ACHN (cell line): ENCODE measurements around the gene SORCS1.
"Not testable (repeated sequence)": the region's sequence is repeated elsewhere in the genome, so short reads cannot be mapped to it uniquely, and the experiment has no call there.

Experiments
- DNase-seq: peaks from one replicate; pipeline ENCODE4 v3.0.0-alpha.2; 2015
- in situ Hi-C: cut with HindIII; loops from 2 replicates; pipeline ENCODE4 v1.10.0; 2017; ENCODE audit warnings: low sequenced_read_pairs, low pct_ligation_motif_present, low pct_unique_long_range_greater_than_20kb

The SORCS1 gene

DNA sequence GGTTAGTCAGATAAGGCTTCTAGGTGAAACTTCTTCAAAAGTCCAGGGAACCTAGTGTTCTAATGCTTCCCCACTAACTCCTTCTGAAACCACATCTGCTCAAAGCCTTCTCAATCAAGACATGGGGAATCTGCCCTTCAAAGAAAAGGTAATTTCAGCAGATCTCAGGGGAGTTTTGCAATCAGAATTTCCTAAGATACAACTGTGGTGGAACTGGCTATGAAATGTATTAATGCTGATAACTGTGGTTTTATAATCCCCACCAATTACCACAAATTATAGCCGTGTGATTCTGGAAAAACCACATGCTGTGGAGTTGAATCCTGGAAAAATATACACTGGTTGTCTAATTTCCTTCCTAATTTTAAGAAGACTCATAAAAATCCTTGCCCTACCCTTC lies 233.8 kb downstream of the SORCS1 start:
- in situ Hi-C loops: no loop called here
- no peak for DNase-seq

DNA sequence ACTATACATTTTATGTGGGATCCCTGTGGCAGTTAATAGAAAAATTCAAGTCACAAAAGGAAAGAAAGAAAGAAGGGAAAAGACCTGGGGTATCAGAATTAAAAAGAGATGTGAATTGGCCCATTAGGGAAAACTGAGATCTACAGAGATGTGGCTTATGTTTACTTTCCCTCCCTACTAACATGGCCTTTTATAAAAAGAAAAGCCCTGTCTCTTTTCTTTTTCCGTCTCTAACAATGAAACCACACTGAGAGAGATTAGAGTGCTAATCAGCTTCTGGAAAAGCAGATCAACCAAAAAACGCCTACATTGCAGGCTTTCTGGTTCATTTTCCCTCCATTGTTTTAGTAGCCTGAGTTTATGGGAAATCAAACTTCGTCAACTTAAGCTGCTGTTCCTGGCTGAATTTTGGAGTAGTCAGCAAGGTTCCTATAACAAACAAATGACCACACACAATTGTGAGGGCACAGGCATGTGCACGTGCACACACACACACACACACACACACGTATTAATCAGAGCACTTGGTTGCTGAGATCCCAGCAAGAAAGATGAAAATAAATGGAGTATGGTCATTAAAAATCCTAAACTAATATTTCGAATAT lies 235.1 kb downstream of the SORCS1 start:
- no peak for DNase-seq
- in situ Hi-C loops: no loop called here

DNA sequence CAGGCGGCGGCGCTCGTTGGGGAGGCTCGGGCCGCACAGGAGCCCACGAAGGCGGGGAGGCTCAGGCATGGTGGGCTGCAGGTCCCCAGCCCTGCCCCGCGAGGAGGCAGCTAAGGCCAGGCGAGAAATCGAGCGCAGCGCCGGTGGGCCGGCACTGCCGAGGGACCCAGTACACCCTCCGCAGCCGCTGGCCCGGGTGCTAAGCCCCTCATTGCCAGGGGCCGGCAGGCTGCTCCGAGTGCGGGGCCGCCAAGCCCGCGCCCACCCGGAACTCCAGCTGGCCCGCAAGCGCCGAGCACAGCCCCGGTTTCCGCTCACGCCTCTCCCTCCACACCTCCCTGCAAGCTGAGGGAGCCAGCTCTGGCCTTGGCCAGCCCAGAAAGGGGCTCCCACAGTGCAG lies 236.4 kb downstream of the SORCS1 start:
- in situ Hi-C loops, DNase-seq: not testable (repeated sequence)

DNA sequence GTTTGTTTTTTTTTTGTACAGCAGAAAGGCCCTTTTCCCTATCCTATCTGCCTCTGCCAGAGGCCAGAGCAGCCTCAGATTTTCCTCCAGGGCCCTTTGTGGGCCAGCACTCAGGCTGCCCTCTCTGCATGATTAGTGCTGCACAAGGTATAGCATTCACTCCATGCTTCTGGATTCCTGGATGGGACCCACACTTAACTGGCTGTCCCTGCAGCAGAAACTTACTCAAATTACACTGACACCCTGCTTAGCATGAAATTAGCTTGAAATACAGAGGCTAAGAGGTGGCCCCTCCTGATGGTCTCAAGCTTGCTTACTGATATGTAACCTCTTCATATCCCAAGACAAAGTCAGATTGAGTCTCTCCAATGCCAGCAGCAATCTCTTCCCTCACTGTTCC lies 239.3 kb downstream of the SORCS1 start:
- DNase-seq: no peak
- in situ Hi-C loops: no loop called here

DNA sequence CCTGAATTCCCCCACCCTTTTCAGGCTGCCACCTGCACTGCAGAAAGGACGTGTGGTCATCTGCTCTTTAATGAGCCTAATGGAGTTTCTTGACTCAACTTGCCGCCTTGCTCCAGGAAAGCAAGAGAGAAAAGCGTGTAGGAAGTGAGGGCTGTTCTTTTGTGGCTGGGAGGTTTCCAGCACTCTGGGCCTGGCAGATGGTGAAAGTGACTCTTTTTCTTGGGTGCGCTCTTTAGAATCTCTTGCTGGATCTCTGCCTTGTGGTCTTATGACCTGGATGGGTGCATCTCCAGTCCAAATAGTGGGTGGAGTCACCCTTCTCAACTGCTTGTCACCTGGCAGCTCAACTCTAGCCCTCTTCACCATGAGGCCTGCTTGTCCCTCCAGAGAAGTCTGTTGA lies 244.0 kb downstream of the SORCS1 start:
- DNase-seq: no peak
- in situ Hi-C loops: no loop called here

DNA sequence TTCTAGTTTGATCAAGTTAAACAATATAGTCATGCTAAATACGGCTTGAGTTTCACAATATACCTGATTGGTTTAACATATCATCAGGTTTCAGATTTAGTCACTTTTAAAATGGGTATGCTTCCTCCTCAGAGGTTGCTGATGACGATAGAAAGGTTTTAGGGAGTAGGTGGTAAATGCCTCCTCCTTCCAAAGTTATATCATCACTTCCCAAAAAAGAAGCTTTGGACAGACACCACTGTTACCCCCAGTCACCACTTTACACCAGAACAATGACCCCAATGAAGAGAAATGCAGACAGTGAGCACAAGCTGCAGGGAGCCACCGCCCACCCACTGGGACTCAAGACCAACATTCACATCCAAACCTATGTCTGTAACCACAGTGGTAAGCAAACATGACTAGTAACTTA lies 244.6 kb downstream of the SORCS1 start:
- DNase-seq: no peak
- in situ Hi-C loops: no loop called here

DNA sequence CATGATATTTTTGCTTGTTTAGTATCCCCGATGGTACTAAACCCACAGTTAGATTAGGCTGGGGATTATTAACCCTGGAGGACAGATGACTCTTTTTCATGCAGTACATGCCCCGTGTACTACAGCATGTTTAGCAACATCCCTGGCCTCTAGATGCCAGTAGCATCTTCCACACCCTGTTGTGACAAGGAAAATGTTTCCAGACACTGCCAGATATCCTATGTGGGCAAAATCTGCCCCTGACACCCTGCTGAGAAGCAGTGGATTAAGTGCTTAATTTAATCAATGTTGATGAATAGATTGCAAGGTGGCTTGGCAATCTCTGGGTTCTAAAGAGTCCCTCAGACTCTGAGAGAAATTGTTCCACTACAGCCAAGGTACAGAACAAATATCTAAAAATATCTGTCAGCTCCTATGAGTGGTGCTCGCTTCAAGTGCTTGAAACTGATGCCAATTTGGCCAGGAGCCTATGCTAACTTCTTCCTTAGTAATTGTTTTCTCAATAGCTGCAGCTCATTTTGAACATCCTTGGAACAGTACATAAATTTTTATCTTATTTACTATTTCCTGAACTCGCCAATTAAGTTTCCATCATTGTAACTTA lies 247.0 kb downstream of the SORCS1 start:
- DNase-seq: no peak
- in situ Hi-C loops: no loop called here

DNA sequence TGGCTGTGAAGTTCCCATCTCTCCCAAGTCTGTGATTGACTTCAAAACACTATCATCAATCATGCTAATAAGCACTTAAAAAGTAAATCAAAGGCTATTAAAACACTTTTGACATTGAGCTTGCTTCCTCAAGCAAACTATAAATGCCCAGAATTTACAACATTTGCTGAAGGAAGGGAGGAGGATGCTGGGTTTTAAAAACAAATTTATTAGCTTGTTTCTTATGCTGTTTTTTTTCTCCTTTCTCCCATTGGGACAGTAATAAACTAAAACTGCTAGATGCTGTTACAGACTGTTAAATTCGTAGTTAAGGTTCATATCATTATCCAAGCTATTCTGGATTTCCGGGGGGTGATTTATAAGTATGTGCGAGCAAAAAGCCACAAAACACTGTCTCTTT lies 250.5 kb downstream of the SORCS1 start:
- in situ Hi-C loops: no loop called here

DNA sequence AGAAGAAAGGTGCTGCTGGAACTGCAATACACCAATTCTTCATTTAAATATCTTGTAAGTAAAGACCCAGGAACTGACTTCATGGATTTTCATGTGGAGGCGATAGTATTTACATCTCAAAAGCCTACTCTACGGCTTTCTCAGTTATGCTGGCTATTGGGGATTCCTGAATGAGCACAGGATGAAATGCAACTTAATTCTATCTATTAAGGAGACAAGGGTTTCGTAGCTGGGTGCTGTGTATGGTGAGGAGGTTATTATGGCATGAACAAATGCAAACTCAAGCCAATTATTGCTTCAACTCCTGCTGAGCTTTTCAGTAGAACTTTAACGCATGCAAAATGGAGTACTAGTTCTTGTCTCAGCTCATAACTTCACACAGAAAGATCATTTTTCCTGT lies 251.2 kb downstream of the SORCS1 start:
- DNase-seq: no peak
- in situ Hi-C loops: no loop called here

More for the DNA sequence above, 250.5 kb downstream of the SORCS1 start:
- DNase-seq: no peak

DNA sequence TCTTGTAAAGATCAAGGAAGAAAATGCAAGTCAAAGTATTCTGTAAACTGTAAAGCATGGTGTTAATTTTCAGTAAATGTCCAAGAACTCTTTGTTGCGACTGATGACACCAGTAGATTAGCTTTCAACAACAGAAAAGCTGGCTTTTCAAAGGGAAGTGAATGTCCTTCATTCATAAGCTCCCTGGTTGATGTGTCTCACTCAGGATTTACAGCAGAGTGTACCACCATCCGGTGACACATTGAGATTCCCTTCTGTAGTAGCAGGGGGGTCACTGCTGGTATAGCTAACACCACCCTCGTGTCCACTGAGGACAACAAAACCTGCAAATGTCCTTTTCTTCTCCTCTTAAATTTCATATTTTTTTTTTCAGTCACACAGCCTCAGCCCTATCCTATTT lies 253.4 kb downstream of the SORCS1 start:
- DNase-seq: no peak
- in situ Hi-C loops: no loop called here

DNA sequence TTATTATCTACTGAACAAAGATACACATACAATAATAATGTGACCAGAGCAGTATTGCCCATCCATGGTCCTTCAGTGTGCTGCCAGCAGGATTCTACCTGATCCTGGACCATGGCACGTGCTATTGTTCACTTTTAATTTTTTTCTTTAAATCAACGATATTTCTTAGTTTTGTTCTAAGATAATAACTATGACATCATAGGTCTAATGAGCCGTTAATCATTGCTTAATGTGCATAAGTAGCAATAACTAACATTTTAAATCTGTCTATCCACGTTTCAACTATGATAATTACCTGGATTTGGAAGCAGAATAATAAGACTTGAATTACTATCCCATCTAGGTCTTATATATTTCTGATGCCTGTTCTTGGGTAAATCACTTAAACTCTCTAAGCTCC lies 253.8 kb downstream of the SORCS1 start:
- in situ Hi-C loops: no loop called here

DNA sequence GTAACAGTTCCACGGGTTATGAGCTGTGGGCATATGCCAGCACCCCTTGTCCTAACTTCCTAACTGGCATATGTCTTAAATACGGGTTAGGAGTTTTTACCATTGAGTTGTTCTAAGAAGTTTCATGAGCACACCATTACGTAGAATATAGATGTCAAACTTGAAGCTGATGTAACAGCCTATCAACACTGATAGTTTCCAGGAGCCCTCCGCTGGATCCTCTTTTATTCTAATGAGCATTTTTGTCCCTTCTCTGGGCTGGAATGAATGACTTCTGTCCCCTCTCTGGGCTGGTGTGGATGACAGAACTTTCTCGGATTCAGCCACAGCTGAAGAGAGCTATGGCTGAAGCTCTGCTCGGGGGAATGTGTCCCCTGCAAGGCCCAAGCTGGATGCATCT lies 256.3 kb downstream of the SORCS1 start:
- no peak for DNase-seq
- in situ Hi-C loops: no loop called here

More for the DNA sequence above, 253.8 kb downstream of the SORCS1 start:
- no peak for DNase-seq

DNA sequence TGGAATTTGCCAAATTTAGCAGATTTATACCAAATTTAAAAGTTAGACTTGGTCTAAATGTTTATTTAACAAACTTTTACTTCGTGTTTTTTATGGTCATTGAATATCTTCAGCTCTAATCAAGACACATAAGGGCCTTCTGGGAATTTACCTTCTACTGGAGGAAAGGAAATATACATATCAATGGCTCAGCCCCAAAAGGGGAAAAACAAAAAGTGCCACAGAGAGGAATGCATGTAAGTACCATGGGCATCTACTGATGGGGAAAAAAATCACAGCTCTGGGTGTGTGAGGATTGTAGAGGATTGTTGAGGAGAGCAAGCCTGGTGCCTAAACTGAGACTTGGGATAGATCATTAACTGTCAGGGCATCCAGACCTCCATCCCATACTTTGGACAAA lies 260.3 kb downstream of the SORCS1 start:
- in situ Hi-C loops: no loop called here
- no peak for DNase-seq

DNA sequence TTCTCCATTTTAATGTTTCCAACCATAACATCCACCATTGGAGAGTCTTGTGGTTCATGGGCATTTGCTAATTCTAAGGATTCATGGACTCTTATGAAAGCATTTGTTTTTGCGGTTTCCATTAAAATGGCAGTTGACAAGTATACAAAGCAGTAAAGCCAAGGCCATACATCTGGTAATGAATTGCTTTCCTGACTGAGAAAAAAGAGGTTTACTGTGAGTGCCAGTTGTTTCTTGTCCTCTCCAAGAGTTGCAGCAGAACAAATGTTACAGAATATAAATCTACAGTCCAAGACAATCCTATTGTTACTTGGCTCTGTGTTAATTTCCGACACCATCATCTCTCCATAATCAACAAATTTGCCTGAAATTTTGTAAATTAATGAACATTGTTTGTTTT lies 261.3 kb downstream of the SORCS1 start:
- in situ Hi-C loops: no loop called here
- DNase-seq: no peak

DNA sequence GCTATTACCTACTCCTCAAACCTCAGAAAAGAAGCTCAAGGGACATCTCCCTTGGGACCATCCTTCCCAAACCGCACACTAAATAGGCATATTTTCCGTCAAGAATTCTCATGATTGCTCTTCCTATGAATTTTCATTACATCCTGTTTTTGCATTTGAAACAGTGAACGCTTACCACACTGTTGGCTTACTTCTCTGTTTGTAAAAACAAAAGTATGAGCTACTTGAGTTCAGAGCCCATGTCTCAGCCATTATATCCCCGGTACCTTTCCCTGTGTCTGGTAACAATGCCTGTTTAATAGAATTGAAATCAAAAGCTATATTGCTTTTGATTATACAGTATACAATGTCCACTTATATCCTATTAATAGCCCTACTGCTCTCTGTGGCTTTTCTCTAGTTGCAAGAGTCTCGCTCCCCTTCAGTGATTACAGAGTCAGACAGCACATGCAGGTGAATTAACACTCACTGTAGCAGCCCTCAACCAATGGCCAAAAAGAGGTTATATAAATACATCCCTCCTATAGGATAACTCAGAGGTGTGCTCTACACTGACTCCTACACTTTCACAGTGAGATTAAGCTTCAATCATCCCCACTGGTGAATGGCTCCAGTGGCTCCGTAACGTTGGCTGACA lies 264.4 kb downstream of the SORCS1 start:
- in situ Hi-C loops: no loop called here
- DNase-seq: no peak

DNA sequence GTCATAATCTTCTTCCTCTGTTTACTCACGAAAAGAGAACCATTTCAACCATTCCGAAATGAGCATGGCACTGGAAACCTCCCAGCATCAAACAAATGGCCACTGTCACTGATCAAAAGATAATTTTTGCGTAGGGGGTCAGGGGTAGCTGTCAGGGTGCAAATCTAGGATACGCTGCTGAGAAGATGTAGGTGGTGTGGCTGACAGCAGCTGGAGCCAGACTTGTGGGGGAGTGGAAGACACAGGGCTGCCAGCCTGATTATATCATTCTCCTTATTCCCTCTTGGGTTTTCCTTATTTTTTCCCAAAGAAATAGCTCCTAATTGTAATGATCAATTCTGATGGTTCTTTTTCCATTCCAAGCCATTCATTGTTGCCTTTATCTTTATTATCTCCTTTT lies 266.1 kb downstream of the SORCS1 start:
- in situ Hi-C loops: no loop called here
- no peak for DNase-seq

DNA sequence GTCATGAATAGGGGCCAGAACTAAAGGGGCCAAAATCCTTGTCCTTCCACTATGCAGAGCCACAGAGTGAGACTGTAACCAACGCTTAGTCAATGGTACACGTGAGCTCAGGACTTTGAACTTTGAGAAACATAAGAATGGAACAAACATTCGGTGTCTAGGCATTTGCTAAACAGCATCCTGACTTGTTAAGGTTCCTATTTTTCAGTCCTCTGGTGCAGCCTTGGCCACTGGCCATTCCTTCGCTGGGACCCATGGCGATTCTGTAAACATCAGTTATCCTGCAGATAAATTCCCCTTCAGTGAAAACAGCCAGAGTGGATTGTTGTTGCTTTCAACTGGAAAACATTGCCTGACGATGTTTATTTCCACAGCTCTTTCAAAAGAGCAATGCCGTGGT lies 266.8 kb downstream of the SORCS1 start:
- in situ Hi-C loops: no loop called here
- no peak for DNase-seq

DNA sequence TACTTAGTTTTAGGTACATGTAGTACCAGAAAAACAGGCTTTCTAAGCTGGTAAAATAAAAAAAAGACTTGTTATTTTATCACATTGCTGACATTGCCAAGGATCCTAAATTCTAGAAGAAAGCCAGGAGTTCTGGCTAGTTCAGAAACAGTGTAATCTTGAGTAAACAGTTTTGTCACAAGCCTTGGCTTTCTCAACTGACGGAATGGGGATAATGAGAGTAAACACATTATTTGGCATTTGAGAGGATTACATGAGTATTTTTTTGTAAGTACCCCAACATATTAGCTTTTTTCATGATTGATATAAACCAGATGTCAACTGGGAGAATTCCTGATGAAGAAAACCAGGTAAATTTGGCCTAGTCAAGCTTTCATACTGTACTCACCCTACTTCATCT lies 269.8 kb downstream of the SORCS1 start:
- in situ Hi-C loops: no loop called here
- DNase-seq: no peak

DNA sequence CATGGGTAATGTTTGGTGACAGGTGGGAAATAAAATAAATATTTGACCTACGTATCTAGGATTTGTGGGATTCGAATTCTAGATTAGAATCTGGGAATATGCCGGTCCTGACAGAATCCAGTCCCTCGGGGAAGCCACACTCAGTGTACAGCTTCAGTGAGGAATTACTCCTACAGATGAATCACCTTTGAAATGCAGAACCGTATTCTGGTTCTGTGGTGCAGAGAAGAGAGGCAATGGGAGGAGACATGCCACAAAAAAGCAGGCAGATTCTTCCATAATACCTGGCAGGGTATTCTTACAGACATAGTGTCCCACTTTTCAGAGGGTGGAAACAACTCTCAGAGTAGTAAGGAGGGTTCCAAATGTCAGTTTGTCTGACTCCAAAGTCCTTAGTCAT lies 286.9 kb downstream of the SORCS1 start:
- DNase-seq: no peak
- in situ Hi-C loops: no loop called here

DNA sequence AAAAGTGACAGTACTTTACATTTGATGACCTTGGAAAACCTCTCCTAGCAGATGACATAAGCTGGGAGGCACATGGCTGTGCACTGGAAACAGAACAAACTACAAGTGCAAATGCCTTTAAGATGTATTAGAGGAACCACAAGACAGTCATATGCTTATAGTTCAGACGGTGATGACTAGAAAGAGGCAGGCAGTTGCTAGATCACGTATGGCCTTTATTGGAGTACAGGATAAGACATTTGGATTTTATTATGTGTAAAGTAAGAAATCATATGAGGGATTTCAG lies 290.0 kb downstream of the SORCS1 start:
- in situ Hi-C loops: no loop called here
- no peak for DNase-seq
